Measurements from ENCODE around the gene BCR.
A peak's percentile ranks its signal among the peaks of the same experiment; 100 is the strongest.

BCR gene

DNA sequence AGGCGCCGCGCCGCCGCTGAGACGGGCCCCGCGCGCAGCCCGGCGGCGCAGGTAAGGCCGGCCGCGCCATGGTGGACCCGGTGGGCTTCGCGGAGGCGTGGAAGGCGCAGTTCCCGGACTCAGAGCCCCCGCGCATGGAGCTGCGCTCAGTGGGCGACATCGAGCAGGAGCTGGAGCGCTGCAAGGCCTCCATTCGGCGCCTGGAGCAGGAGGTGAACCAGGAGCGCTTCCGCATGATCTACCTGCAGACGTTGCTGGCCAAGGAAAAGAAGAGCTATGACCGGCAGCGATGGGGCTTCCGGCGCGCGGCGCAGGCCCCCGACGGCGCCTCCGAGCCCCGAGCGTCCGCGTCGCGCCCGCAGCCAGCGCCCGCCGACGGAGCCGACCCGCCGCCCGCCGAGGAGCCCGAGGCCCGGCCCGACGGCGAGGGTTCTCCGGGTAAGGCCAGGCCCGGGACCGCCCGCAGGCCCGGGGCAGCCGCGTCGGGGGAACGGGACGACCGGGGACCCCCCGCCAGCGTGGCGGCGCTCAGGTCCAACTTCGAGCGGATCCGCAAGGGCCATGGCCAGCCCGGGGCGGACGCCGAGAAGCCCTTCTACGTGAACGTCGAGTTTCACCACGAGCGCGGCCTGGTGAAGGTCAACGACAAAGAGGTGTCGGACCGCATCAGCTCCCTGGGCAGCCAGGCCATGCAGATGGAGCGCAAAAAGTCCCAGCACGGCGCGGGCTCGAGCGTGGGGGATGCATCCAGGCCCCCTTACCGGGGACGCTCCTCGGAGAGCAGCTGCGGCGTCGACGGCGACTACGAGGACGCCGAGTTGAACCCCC is 798 bp downstream of the BCR start:
- H3K27ac ChIP-seq (ENCODE audit: low read length) = no peak overlapping the region
- H3K4me1 ChIP-seq (ENCODE audit: insufficient read depth, low read length) = peaks cover 31% of the 10 kb centered on the region
- H3K9me3 ChIP-seq (ENCODE audit: insufficient read depth, low read depth, low read length) = peaks cover 14% of the 10 kb centered on the region
- peak overlapping the region; percentile 91 for H3K4me3 ChIP-seq (ENCODE audit: low read length)
- peaks cover 19% of the 10 kb centered on the region for H3K27me3 ChIP-seq (ENCODE audit: insufficient read depth, low read length)
- H3K9ac ChIP-seq (ENCODE audit: low read depth, low read length) = peak overlapping the region; percentile 78; the same call in 1 of the 2 replicates
- H3K36me3 ChIP-seq (ENCODE audit: insufficient read depth, low read depth, low read length) = peaks cover 8% of the 10 kb centered on the region; the same call in 1 of the 2 replicates

DNA sequence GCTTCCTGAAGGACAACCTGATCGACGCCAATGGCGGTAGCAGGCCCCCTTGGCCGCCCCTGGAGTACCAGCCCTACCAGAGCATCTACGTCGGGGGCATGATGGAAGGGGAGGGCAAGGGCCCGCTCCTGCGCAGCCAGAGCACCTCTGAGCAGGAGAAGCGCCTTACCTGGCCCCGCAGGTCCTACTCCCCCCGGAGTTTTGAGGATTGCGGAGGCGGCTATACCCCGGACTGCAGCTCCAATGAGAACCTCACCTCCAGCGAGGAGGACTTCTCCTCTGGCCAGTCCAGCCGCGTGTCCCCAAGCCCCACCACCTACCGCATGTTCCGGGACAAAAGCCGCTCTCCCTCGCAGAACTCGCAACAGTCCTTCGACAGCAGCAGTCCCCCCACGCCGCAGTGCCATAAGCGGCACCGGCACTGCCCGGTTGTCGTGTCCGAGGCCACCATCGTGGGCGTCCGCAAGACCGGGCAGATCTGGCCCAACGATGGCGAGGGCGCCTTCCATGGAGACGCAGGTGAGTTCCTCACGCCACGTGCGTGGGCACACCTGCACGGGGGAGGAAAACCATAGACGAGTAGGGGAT is 1.5 kb downstream of the BCR start:
- H3K4me3 ChIP-seq (ENCODE audit: low read length) = peak overlapping the region; percentile 91
- no peak overlapping the region for H3K27ac ChIP-seq (ENCODE audit: low read length)
- peaks cover 7% of the 10 kb centered on the region; the same call in 1 of the 2 replicates for H3K9me3 ChIP-seq (ENCODE audit: insufficient read depth, low read depth, low read length)
- peaks cover 31% of the 10 kb centered on the region for H3K4me1 ChIP-seq (ENCODE audit: insufficient read depth, low read length)
- H3K27me3 ChIP-seq (ENCODE audit: insufficient read depth, low read length) = peaks cover 19% of the 10 kb centered on the region
- peaks cover 8% of the 10 kb centered on the region; the same call in 1 of the 2 replicates for H3K36me3 ChIP-seq (ENCODE audit: insufficient read depth, low read depth, low read length)
- peak overlapping the region; percentile 78; the same call in 1 of the 2 replicates for H3K9ac ChIP-seq (ENCODE audit: low read depth, low read length)

DNA sequence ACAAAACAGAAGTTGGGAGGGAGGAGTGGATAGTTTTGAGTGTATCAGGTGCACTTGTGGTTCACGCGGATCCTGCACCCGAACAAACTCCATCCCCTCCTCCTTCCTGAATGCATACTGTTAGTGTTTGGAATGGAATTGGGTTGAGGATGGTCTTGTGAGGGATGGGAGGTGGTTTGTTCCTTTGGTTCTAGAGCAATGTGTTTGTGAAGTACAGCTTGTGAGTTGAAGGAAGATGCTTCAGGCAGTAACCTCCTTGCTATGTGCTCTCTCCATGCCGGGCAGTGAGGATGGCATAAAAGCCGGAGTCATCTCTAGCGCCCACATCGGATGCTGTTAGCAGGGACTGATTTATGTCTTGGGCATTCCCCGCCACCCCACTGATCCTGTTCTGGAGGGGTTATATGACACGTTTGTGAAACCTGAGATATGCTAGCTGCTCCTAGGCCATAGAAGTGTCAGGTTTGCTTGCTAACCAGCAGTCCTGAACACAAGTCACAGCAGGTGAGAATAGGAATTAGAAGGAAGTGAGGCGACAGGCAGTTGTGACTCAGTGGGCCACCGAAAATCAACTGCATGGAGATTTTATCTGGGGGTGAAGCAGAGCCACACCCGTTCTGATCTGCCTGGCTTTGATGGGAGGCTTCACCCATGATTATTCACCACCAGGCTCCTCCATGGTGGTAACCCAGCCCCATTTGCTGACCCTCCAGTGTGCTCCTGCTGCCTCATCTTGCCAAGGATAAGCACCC is 2.2 kb downstream of the BCR start:
- Histone ChIP-seq H3K9me3 (ENCODE audit: insufficient read depth, low read depth, low read length) (0 out of 2 replicates have a peak, but pooled peaks cover under 1% of the 10 kb centered on the region), H3K27ac (ENCODE audit: low read length) (no peak overlapping the region), H3K27me3 (ENCODE audit: insufficient read depth, low read length) (peaks cover 19% of the 10 kb centered on the region), H3K4me1 (ENCODE audit: insufficient read depth, low read length) (peaks cover 31% of the 10 kb centered on the region), H3K36me3 (ENCODE audit: insufficient read depth, low read depth, low read length) (peaks cover 10% of the 10 kb centered on the region; the same call in 1 of the 2 replicates), H3K4me3 (ENCODE audit: low read length) (peak overlapping the region; percentile 91), H3K9ac (ENCODE audit: low read depth, low read length) (peak overlapping the region; percentile 78; the same call in 1 of the 2 replicates)

DNA sequence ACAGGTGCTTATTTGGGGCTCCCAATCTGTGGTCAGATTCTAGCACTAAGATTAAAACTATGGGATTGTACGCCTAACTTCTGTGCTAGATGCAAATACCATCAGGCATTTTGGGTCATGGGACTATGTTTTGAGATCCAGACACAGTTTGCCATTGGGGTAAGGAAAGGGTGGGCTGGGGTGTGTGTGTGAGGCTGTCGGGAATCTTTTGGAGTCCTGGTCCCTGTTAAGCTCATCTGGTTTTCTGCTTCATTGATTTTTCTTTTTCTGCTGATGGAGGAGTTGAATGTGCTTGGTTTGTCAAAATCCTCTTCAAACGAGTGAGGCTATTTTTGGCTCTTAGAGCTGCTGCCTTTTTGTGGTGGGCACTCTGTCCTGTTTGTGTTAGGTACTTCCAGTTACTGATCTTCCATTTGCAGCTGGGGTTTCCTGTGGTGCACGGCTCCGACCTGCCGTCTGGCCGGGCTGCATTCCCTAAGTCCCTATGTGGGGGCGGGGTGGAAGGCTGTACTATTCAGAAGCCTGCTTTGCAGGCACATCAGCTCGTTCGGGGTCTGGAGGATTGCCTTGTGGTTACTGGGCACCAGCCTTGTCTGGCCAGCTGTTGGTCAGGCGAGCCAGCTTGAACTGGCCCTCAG is 2.9 kb downstream of the BCR start:
- H3K4me1 ChIP-seq (ENCODE audit: insufficient read depth, low read length) = peaks cover 38% of the 10 kb centered on the region
- H3K9me3 ChIP-seq (ENCODE audit: insufficient read depth, low read depth, low read length) = no peaks in the 10 kb centered on the region
- H3K36me3 ChIP-seq (ENCODE audit: insufficient read depth, low read depth, low read length) = peaks cover 17% of the 10 kb centered on the region; the same call in 1 of the 2 replicates
- H3K9ac ChIP-seq (ENCODE audit: low read depth, low read length) = peak overlapping the region; percentile 78; the same call in 1 of the 2 replicates
- H3K4me3 ChIP-seq (ENCODE audit: low read length) = peak overlapping the region; percentile 91
- no peak overlapping the region for H3K27ac ChIP-seq (ENCODE audit: low read length)
- peaks cover 19% of the 10 kb centered on the region for H3K27me3 ChIP-seq (ENCODE audit: insufficient read depth, low read length)

DNA sequence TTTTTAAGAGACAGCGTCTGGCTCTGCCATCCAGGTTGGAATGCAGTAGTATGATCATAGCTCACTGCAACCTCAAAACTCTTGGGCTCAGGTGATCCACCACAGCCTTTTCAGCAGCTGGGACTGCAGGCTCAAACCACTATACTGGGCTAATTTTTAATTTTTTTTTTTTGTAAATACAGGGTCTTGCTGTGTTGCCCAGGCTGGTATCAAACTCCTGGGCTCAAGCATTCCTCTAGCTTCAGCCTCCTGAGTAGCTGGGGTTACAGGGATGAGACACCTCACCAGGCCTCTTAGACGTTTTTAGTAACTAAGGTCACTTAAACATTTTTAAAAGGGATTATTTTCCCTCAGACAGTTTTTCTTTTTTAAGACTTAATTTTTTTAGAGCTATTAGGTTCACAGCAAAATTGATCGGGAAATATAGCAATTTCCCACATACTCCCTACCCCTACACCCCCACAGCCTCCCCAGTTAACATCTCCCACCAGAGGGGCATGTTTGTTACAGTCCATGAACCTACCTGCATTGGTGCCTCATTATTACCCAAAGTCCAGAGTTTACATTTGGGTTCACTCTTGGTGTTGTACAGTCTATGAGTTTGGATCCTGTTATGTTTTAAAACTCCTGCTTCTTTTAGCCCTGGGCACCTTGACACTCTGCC is 3.9 kb downstream of the BCR start:
- H3K4me1 ChIP-seq (ENCODE audit: insufficient read depth, low read length) = peaks cover 35% of the 10 kb centered on the region
- peaks cover 18% of the 10 kb centered on the region; the same call in 1 of the 2 replicates for H3K36me3 ChIP-seq (ENCODE audit: insufficient read depth, low read depth, low read length)
- peak overlapping the region; percentile 91; the same call in 1 of the 2 replicates for H3K4me3 ChIP-seq (ENCODE audit: low read length)
- no peak overlapping the region for H3K27ac ChIP-seq (ENCODE audit: low read length)
- H3K9me3 ChIP-seq (ENCODE audit: insufficient read depth, low read depth, low read length) = no peaks in the 10 kb centered on the region
- H3K9ac ChIP-seq (ENCODE audit: low read depth, low read length) = peak overlapping the region; percentile 50; the same call in 1 of the 2 replicates
- H3K27me3 ChIP-seq (ENCODE audit: insufficient read depth, low read length) = peaks cover 19% of the 10 kb centered on the region

DNA sequence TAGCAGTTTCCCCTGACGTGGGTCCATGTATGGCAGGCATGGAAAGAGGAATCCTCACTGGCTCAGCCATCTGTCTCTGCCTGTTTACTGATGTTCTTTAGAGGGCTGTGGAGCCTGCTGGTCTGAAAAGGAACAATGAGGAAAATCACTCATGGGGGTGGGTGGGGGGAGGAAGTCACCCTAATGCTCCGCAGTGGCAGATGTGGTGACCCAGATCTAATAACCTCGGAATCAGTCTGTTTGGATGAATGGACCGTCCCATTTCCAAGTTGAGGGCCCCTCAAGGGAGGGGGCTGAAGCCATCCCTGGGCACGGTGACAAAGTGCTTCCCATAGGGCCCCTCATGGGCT is 4.4 kb downstream of the BCR start:
- Histone ChIP-seq H3K36me3 (ENCODE audit: insufficient read depth, low read depth, low read length) (peaks cover 18% of the 10 kb centered on the region; the same call in 1 of the 2 replicates), H3K27me3 (ENCODE audit: insufficient read depth, low read length) (peaks cover 14% of the 10 kb centered on the region), H3K4me3 (ENCODE audit: low read length) (no peak overlapping the region), H3K27ac (ENCODE audit: low read length) (no peak overlapping the region), H3K4me1 (ENCODE audit: insufficient read depth, low read length) (peaks cover 35% of the 10 kb centered on the region), H3K9me3 (ENCODE audit: insufficient read depth, low read depth, low read length) (no peaks in the 10 kb centered on the region), H3K9ac (ENCODE audit: low read depth, low read length) (no peak overlapping the region)

DNA sequence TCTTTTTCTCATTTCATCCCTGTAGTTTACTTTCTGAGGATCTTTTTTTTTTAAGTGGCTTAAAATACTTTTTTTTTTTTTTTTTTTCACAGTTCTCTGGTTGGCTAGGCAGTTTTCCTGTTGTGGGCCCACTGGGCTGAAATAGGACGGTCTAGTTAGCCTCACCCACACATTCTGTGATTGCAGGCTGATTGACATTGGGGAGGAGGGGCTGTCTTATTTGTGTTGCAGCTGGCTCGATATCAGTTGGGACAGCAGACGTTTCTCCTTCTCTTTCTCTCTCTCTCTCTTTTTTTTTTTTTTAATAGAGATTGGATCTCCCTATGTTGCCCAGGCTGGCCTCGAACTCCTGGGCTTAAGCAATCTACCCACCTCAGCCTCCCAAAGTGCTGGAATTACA is 6.9 kb downstream of the BCR start:
- no peak overlapping the region for H3K27ac ChIP-seq (ENCODE audit: low read length)
- H3K9ac ChIP-seq (ENCODE audit: low read depth, low read length) = no peak overlapping the region
- peaks cover 33% of the 10 kb centered on the region for H3K4me1 ChIP-seq (ENCODE audit: insufficient read depth, low read length)
- H3K9me3 ChIP-seq (ENCODE audit: insufficient read depth, low read depth, low read length) = no peaks in the 10 kb centered on the region
- H3K36me3 ChIP-seq (ENCODE audit: insufficient read depth, low read depth, low read length) = peaks cover 27% of the 10 kb centered on the region; the same call in 1 of the 2 replicates
- peaks cover 2% of the 10 kb centered on the region for H3K27me3 ChIP-seq (ENCODE audit: insufficient read depth, low read length)
- no peak overlapping the region for H3K4me3 ChIP-seq (ENCODE audit: low read length)

DNA sequence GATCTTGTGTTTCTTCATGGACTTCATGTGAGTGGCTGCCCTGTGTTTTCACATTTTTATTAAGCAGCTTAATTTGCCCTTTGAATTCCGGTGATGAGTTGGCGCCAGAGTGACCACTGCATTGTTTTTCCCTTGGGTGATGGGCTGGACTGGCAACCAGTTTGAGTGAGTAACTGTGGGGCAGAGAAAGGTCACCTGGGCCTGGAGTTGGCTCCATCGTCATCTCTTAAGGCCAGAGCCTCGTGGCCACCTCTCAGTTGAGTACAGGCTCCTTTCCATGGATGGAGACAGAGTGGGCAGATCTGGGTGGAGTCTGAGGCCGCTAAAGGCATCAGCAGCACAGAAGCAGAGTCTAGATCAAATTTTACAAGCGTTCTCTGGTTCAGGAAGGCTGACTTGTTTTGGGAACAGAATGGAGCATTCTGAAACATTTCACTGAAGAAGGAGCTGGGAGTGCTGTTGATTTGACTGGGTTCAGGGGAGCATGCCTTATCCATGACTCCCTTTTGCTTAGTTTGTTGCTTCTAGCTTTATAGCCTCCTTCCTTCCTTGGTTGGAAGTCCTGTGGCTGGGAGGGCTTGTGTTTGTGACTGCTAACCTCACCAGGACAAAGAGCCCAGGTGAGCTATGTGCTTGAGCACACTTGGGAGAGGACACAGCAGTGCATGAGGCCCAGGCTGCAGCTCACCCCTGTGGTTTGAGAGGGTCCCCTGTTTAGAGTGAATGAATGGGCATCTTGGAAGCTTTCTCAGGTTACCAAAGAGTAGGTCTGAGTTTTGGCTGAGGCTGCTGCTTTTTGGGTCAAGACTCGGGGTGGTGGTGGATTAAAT is 7.8 kb downstream of the BCR start:
- H3K36me3 ChIP-seq (ENCODE audit: insufficient read depth, low read depth, low read length) = peaks cover 30% of the 10 kb centered on the region
- no peaks in the 10 kb centered on the region for H3K9me3 ChIP-seq (ENCODE audit: insufficient read depth, low read depth, low read length)
- no peak overlapping the region for H3K4me3 ChIP-seq (ENCODE audit: low read length)
- H3K4me1 ChIP-seq (ENCODE audit: insufficient read depth, low read length) = peaks cover 30% of the 10 kb centered on the region
- H3K27ac ChIP-seq (ENCODE audit: low read length) = peak overlapping the region; percentile 53
- H3K9ac ChIP-seq (ENCODE audit: low read depth, low read length) = peak overlapping the region; percentile 57; the same call in 1 of the 2 replicates
- no peaks in the 10 kb centered on the region for H3K27me3 ChIP-seq (ENCODE audit: insufficient read depth, low read length)

DNA sequence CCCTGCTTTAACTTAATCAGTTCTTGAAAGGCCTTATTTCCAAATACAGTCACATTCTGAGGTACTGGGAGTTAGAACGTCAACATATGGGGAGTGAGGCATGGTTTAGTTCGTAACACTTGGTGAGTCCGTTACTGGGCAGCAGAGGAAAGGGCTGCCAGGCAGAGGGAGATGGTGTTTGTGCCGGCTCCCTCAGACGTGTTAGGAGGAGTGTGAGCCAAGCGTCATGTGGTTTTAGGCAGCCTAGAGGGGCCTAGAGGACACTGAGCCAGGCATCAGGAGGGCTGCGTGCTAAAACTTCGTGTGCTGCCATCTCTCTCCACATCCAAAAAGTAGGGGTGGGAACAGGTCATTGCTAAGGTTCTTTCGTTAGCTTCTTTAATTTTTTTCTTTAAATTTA is 10.2 kb downstream of the BCR start:
- peaks cover 13% of the 10 kb centered on the region for H3K4me1 ChIP-seq (ENCODE audit: insufficient read depth, low read length)
- no peak overlapping the region for H3K9ac ChIP-seq (ENCODE audit: low read depth, low read length)
- H3K27me3 ChIP-seq (ENCODE audit: insufficient read depth, low read length) = no peaks in the 10 kb centered on the region
- no peaks in the 10 kb centered on the region for H3K9me3 ChIP-seq (ENCODE audit: insufficient read depth, low read depth, low read length)
- H3K27ac ChIP-seq (ENCODE audit: low read length) = no peak overlapping the region
- peaks cover 23% of the 10 kb centered on the region for H3K36me3 ChIP-seq (ENCODE audit: insufficient read depth, low read depth, low read length)
- H3K4me3 ChIP-seq (ENCODE audit: low read length) = no peak overlapping the region

DNA sequence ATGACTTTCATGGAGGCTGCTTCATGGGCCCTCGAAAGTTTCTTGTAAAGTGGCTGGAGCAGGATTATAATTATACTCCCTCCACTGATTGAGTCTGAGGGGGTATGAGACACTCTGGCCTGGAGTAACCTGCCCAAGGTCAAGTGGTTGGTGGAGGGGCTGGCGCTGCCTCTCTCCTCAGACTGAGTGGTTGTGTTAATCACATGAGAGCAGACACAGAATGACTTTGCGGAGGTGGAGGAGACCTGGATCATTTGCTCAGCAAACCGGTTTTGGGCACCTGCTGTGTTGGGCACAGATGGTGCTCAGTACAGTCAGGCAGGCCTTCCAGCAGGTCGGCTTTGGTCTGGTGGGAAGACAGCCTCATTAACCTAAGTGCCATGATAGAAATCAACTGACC is 11.8 kb downstream of the BCR start:
- Histone ChIP-seq H3K4me1 (ENCODE audit: insufficient read depth, low read length) (peaks cover 10% of the 10 kb centered on the region), H3K9me3 (ENCODE audit: insufficient read depth, low read depth, low read length) (no peaks in the 10 kb centered on the region), H3K9ac (ENCODE audit: low read depth, low read length) (no peak overlapping the region), H3K27me3 (ENCODE audit: insufficient read depth, low read length) (no peaks in the 10 kb centered on the region), H3K4me3 (ENCODE audit: low read length) (no peak overlapping the region), H3K27ac (ENCODE audit: low read length) (no peak overlapping the region), H3K36me3 (ENCODE audit: insufficient read depth, low read depth, low read length) (peaks cover 23% of the 10 kb centered on the region)
